GM12891 (cell line): ENCODE data around the gene SMPD3.

ENCODE experiments used
- DNase-seq: peaks from one replicate; pipeline ENCODE4 v3.0.0; 2011; ENCODE audit warnings: low spot score; ENCODE audit not compliant: insufficient read length
- FAIRE-seq: peaks from 2 replicates; lab custom pipeline; 2011; peaks lifted over from hg19 to GRCh38; lab: Jason Lieb, UNC
- PAX5 ChIP-seq: IDR thresholded peaks from 2 replicates; pipeline ENCODE4 v1.6.1; 2011; ENCODE audit warnings: low read length, moderate library complexity, mild to moderate bottlenecking; ENCODE audit not compliant: insufficient read depth, severe bottlenecking
- POLR2A ChIP-seq: IDR thresholded peaks from 2 replicates; pipeline ENCODE4 v1.6.1; 2011; ENCODE audit warnings: low read depth, low read length, control low read depth
- POLR2AphosphoS5 ChIP-seq: IDR thresholded peaks from 2 replicates; pipeline ENCODE4 v1.6.1; 2011; ENCODE audit warnings: low read depth, low read length, control low read depth
- POU2F2 ChIP-seq: IDR thresholded peaks from 2 replicates; pipeline ENCODE4 v1.6.1; 2011; ENCODE audit warnings: low read depth, mild to moderate bottlenecking, control low read depth, low read length, moderate library complexity
- SPI1 ChIP-seq: IDR thresholded peaks from 2 replicates; pipeline ENCODE4 v1.6.1; 2011; ENCODE audit warnings: low read depth, low read length, control low read depth
- TAF1 ChIP-seq: IDR thresholded peaks from 2 replicates; pipeline ENCODE4 v1.6.1; 2011; ENCODE audit warnings: low read depth, low read length, control low read depth

The SMPD3 gene

GRCh38 chr16:68351991-68352431 is 96.3 kb downstream of the SMPD3 start:
- DNase-seq (no peak), FAIRE-seq (no peak)
- TF ChIP-seq POLR2AphosphoS5: no peak
- no peak for TF ChIP-seq POU2F2
- TF ChIP-seq TAF1: no peak
- no peak for TF ChIP-seq PAX5
- TF ChIP-seq SPI1: no peak
- TF ChIP-seq POLR2A: no peak

DNA sequence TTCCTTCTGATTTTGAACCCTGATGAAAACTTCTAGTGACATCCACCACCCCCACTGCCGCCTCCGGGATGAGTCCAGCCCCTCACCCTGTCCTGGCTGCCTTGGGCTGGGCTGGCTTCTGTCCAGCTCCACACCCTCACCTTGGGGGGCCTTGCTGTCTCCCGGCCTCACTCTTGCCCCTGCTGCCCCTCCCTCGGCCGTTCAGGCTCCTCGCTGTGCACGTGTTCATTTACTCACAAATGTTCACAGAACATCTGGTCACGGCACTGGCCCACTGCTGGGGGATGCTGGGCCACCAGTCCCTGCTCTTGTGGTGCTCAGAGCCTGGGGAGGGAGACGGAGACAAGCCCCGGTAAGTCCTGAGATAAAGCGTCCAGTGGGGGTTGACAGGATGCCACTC is 96.8 kb downstream of the SMPD3 start:
- FAIRE-seq (no peak), DNase-seq (no peak)
- no peak for TF ChIP-seq POU2F2

DNA sequence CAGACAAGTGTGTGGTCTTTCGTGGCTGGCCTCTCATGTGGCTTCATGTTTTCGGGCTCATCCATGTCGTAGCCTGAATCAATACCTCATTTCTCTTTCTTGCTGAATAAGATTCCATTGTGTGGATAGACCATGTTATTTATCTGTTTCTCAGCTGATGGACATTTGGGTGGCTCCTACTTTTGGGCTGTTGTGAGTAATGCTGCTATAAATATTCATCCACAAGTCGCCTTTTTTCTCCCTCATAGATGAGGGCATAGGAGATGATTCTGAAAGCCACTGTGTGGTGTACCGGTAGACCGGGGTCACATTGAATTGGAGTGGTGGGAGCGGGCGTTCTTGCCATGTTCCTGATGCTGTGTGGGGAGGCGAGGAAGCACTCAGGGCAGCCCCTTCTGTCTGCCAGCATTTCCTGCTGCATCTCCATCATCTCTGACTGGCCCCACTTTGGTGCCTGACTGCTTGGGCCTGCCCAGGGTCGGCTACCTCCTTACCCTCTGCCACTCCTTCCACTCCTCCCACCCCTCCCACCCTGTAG is 97.4 kb downstream of the SMPD3 start:
- TF ChIP-seq TAF1: no peak
- TF ChIP-seq PAX5: no peak
- TF ChIP-seq POLR2AphosphoS5: no peak
- no peak for TF ChIP-seq POU2F2
- TF ChIP-seq SPI1: no peak
- TF ChIP-seq POLR2A: no peak
- no peak for DNase-seq

DNA sequence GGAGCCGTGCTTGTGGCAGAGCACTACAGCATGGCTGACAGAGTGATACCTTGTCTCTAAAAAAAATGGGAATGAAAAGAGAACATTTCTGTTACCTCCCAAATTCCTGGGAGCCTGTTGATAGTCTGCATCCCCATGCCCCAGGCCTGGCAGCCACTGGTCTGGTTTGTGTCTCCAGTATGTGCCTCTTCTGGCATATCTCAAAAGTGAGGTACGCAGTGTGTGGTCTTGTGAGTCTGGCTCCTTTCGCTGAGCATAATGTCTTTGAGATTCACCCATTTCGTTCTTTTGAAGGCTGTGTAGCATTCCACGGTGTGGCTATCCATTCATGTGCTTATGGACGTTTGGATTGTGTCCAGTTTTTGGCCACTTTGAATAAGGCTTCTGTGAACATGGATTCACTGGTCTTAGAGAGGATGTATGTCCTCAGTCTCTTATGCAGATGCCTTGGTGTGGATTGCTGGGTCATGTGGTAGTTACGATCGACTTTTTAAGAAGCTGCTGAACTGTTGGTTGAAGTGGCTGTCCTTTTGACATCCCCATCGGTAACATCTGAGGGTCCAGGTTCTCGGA is 98.4 kb downstream of the SMPD3 start:
- TF ChIP-seq TAF1 (no peak), SPI1 (no peak), PAX5 (no peak), POLR2A (no peak), POU2F2 (no peak), POLR2AphosphoS5 (no peak)
- DNase-seq (no peak), FAIRE-seq (no peak)

More for the DNA sequence above, 97.4 kb downstream of the SMPD3 start:
- no peak for FAIRE-seq

GRCh38 chr16:68348639-68349445 is 99.5 kb downstream of the SMPD3 start:
- DNase-seq (no peak), FAIRE-seq (no peak)
- no peak for TF ChIP-seq POLR2AphosphoS5
- no peak for TF ChIP-seq POLR2A
- no peak for TF ChIP-seq TAF1
- no peak for TF ChIP-seq SPI1
- TF ChIP-seq POU2F2: no peak
- TF ChIP-seq PAX5: no peak

DNA sequence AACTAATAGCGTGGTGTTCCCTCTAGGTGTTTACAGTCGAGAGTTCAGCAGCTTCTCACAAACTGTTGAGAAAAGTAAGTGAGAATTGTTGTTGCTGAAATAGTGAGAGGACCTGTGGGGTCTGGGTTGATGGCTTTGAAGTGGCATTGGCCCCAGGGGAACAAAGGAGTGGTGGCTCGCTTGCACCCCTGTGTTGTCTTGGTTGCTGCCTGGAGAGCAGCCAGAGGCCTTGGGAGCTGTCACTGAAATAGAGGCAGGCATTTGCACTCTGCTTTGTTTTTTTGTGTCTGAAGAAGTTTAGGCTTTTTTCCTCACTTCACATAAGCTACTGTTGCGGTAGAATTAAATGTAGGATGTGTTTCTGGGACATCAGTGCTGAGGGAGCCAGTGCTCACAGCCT is 100.7 kb downstream of the SMPD3 start:
- TF ChIP-seq POLR2A (no peak), PAX5 (no peak), POLR2AphosphoS5 (no peak), SPI1 (no peak), TAF1 (no peak), POU2F2 (no peak)
- FAIRE-seq (no peak), DNase-seq (no peak)

DNA sequence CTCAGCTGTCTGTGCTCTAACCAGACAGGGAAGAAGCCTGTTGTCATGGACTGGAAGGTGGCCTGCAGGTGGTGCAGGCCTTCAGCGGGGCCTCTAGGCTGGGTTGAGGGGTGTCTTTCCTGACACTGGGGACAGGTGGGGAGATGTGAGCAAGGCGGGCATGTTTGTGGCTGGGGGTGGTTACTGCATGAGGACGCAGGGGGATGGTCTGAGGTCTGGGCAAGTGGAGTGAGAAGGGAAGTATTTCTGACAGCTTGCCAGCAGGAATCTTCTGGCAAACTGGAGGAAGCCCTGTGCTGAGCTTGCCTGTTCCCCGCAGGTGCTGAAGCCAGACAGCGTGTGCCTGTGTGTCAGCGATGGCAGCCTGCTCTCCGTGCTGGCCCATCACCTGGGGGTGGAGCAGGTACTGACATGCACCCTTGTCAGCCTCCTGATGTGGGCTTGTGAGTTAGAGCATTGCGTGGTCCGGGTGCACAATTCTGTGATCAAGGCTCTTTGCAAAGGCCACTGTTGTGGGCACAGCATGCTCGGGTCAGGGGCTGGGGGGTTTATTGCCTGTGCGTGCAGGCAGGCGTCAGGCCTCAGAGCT is 101.3 kb downstream of the SMPD3 start:
- no peak for TF ChIP-seq SPI1
- no peak for DNase-seq
- no peak for FAIRE-seq

- DNase-seq (no peak), FAIRE-seq (no peak)
- TF ChIP-seq POU2F2 (no peak), PAX5 (no peak), POLR2AphosphoS5 (no peak), TAF1 (no peak), POLR2A (no peak), SPI1 (no peak)
Observed at GRCh38 chr16:68345958-68346635, 102.2 kb downstream of the SMPD3 start.

DNA sequence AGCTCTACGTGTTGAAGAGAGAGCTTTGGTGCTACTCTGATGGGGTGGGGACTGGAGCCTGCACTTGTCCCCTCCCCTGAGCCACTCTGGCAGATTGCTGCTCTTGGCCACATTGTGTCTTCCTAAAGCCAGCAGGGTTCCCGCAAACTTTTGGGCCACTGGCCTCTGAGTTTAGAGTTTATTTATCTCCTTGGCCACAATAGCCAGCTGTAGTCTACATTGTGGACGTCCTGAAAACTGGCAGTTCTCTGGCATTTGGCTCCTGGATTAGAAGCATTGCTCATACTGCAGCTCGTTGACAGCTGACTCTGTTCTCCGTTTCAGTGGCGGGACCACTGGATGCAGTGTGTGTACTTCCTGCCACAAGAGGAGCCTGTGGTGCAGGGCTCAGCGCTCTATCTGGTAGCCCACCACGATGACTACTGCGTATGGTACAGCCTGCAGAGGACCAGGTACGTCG is 102.9 kb downstream of the SMPD3 start:
- DNase-seq (no peak), FAIRE-seq (no peak)
- TF ChIP-seq PAX5 (no peak), POLR2A (no peak), POU2F2 (no peak), SPI1 (no peak), TAF1 (no peak), POLR2AphosphoS5 (no peak)

DNA sequence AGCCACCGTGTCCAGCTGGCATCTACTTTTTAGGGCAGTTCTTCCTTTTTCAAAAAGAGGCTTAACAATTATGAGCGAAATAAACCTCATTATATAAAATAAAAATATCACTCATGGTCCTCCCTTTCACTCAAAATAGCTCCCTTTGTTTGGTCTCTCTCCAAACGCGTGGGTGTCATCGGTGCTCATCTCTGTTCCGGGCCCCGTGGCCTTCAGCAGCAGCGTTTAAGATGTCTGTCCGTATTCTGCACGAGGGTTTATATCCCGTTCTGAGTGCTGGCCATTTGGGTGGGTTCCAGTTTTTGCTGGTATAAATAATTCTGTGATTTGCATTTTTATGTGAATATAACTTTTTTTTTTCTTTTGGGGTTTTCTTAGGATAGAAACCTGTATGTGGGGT is 104.1 kb downstream of the SMPD3 start:
- TF ChIP-seq POLR2A (no peak), PAX5 (no peak), SPI1 (no peak), TAF1 (no peak), POLR2AphosphoS5 (no peak), POU2F2 (no peak)
- FAIRE-seq (no peak), DNase-seq (no peak)
